ENCODE results near the gene FDPS.

FDPS gene

GRCh38 chr1:155308493-155309422 lies at the start of gene FDPS:
Gene FDPS (plus strand): TSS chr1:155308866. CDS start chr1:155309790, 924 bp downstream.
- POLR2A ChIA-PET (ENCODE audit: low non-redundant PET), result no interaction called here
- DNase-seq (ENCODE audit: low spot score), result peak; percentile 97
- TF ChIP-seq CTCF (conservative IDR thresholded peaks at IDR 0.05; ENCODE audit: low read depth), result no peak
- peak within 1 kb of the TSS; percentile 96 for H3K27ac ChIP-seq
- CTCF ChIA-PET, result interaction anchor here (0.7 to 0.8 kb wide), 2 partner anchors 58 to 59 kb away, joined by 3 to 4 read pairs; no protein-coding TSS in a partner anchor

GRCh38 chr1:155260276-155260675 lies 48.4 kb upstream of the FDPS start:
- TF ChIP-seq CTCF (conservative IDR thresholded peaks at IDR 0.05; ENCODE audit: low read depth), result no peak
- DNase-seq (ENCODE audit: low spot score), result no peak
- peak overlapping the region; percentile 36 for H3K27ac ChIP-seq
- ChIA-PET POLR2A (ENCODE audit: low non-redundant PET) (no interaction called here), CTCF (interaction anchor here (1.9 kb wide), 1 partner anchor 10 kb away, joined by 4 read pairs; no protein-coding TSS in a partner anchor)

GRCh38 chr1:155261493-155261851 lies 47.2 kb upstream of the FDPS start:
- ChIA-PET CTCF (interaction anchor here (0.6 to 2.1 kb wide), 2 partner anchors 11 to 63 kb away, joined by 3 to 14 read pairs; no protein-coding TSS in a partner anchor), POLR2A (ENCODE audit: low non-redundant PET) (interaction anchor here (0.8 kb wide), 1 partner anchor 11 kb away, joined by 5 read pairs; the partner anchor contains the start of gene CLK2)
- no peak for TF ChIP-seq CTCF (conservative IDR thresholded peaks at IDR 0.05; ENCODE audit: low read depth)
- peak overlapping the region; percentile 85 for H3K27ac ChIP-seq
- no peak for DNase-seq (ENCODE audit: low spot score)

- CTCF ChIA-PET, result interaction anchor here (2.1 kb wide), 1 partner anchor 12 kb away, joined by 14 read pairs; no protein-coding TSS in a partner anchor
These were observed 46.6 kb upstream of the FDPS start, which contains the start of gene SCAMP3 for GRCh38 chr1:155261852-155262673. Gene SCAMP3 (minus strand): TSS chr1:155262360. CDS start chr1:155262151, 209 bp downstream.

GRCh38 chr1:155263067-155263466 lies 45.6 kb upstream of the FDPS start:
- ChIA-PET POLR2A (ENCODE audit: low non-redundant PET) (no interaction called here), CTCF (interaction anchor here (0.7 kb wide), 1 partner anchor 13 kb away, joined by 4 read pairs; no protein-coding TSS in a partner anchor)
- DNase-seq (ENCODE audit: low spot score), result no peak
- no peak for TF ChIP-seq CTCF (conservative IDR thresholded peaks at IDR 0.05; ENCODE audit: low read depth)
- H3K27ac ChIP-seq, result peak overlapping the region; percentile 85

More at GRCh38 chr1:155261852-155262673, 46.6 kb upstream of the FDPS start, which contains the start of gene SCAMP3:
- peak within 1 kb of the TSS; percentile 85 for H3K27ac ChIP-seq
- peak; percentile 99 for DNase-seq (ENCODE audit: low spot score)
- POLR2A ChIA-PET (ENCODE audit: low non-redundant PET), result interaction anchor here (0.8 kb wide), 1 partner anchor 11 kb away, joined by 5 read pairs; the partner anchor contains the start of gene CLK2
- no peak for TF ChIP-seq CTCF (conservative IDR thresholded peaks at IDR 0.05; ENCODE audit: low read depth)

Measured in RWPE1 (cell line).